ENCODE measurements around the gene CCBE1.
"Not testable (repeated sequence)": the region's sequence is repeated elsewhere in the genome, so short reads cannot be mapped to it uniquely, and the experiment has no call there.

The CCBE1 gene

DNA sequence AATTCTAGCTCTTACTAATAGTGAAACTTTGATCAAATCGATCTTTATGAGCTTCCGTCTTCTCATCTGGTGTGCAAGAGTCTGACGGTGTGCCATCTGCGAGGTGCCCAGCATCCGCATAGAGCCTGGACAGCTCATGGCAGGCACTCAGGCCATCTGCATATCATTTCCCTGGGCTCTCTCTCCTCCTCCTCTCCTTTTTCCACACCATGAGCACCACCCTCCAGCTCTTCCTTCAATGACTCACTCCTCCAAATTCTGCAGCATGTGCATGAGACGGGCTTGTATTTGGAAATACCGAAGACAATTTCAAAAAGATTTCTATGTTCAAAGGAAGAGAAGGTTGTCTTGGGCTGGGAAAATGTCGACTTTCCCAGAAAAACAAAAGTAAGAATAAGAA lies 161.1 kb downstream of the CCBE1 start:
- no peak overlapping the region for H3K4me3 ChIP-seq (ENCODE audit: low read length)
- TF ChIP-seq ZNF274 (IDR thresholded peaks at IDR 0.05; ENCODE audit: low read depth, low read length) = no peak

DNA sequence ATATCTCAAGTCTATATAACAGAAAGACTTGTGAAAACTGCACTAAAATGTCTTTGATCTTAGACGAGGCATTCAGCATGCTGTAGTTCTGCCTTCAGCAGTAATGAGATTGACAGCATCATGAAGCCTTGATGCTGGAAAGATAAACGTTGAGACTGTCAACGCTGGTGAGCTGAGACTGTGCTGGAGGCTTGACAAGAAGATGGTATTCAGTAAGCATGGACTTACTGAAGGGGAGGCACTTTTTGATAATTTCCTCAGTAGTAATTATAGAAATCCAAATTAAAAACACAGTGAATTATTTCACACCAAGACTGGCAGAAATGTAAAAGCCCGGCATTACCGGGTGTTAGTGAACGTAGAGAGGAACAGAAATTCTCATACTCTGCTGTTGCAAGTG lies 162.2 kb downstream of the CCBE1 start:
- TF ChIP-seq ZNF274 (IDR thresholded peaks at IDR 0.05; ENCODE audit: low read depth, low read length) = no peak
- no peak overlapping the region for H3K4me3 ChIP-seq (ENCODE audit: low read length)

DNA sequence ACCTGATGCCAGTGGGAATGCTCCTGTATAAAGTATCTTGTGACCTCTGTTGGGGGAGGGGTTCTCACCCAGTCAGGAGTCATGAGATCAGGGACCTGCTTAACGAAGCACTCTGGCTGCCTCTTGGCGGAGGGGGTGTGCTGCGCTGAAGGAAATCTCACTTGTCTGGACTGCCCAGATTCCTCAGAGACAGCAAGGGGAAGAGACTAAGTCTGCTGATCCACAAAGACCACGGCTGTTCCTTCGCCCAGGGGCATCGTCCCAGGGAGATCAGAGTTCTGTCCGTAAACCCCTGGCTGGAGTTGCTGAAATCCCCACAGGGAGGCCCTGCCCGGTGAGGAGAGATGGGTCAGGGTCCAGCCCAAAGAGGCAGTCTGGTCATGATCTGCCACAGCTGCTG lies 168.4 kb downstream of the CCBE1 start:
- TF ChIP-seq ZNF274 (IDR thresholded peaks at IDR 0.05; ENCODE audit: low read depth, low read length) = no peak

DNA sequence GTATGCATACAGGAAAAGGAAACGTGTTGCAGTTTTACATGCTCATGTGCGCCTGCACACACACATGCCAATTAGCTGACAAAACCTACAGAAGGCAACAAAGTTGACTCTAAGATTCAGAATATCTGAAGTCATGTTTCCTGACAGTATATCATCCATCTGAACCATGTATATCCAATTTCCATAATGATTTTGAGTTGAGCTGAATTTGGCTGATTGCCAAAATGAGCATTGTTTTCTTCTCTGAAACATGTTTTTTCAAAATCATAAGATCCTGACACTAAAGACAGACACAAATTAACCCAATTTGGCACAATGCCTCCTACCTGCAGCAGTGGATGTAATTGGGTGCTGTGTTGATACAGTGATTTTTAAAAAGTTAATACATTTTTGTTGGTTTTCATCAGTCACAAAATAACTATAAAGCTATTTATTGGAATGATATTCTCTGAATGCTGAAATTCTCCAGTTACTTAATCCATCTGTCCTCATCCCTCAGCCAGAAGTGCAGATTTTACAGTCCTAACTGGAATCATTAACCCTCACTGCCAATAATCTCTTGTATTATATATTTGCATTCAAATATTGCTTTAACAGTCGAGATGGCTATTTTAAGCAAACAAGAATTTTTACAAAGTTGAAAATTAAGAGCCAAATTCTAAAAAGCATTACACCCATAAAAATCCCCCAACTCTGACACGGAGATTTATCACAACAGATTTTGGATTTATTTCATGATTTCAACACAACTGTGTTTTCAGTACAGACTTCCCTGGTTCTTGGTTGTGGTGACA lies 176.5 kb downstream of the CCBE1 start:
- TF ChIP-seq ZNF274 (IDR thresholded peaks at IDR 0.05; ENCODE audit: low read depth, low read length) = no peak

More for the DNA sequence above, 168.4 kb downstream of the CCBE1 start:
- H3K4me3 ChIP-seq (ENCODE audit: low read length) = no peak overlapping the region

DNA sequence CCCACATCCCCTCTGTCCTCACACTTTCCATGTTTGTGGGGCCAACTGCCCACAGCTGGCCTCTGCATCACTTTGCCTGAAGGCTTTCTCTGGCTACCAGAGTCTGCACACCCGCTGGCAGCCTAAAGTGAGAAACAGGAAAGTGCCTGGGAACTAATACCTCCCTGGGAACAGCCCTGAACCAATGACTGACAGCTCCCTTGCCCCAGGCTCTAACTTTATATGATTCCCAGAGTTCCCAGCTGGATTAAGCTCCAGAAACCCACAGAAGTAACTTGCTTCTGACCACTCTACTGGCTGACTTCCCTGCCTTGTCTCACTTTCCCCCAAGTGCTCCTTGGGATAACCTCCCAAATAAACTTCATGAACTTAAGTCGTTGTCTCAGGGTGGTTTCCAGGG lies 178.5 kb downstream of the CCBE1 start:
- TF ChIP-seq ZNF274 (IDR thresholded peaks at IDR 0.05; ENCODE audit: low read depth, low read length) = no peak
- H3K4me3 ChIP-seq (ENCODE audit: low read length) = no peak overlapping the region

More for the DNA sequence above, 176.5 kb downstream of the CCBE1 start:
- H3K4me3 ChIP-seq (ENCODE audit: low read length) = no peak overlapping the region

DNA sequence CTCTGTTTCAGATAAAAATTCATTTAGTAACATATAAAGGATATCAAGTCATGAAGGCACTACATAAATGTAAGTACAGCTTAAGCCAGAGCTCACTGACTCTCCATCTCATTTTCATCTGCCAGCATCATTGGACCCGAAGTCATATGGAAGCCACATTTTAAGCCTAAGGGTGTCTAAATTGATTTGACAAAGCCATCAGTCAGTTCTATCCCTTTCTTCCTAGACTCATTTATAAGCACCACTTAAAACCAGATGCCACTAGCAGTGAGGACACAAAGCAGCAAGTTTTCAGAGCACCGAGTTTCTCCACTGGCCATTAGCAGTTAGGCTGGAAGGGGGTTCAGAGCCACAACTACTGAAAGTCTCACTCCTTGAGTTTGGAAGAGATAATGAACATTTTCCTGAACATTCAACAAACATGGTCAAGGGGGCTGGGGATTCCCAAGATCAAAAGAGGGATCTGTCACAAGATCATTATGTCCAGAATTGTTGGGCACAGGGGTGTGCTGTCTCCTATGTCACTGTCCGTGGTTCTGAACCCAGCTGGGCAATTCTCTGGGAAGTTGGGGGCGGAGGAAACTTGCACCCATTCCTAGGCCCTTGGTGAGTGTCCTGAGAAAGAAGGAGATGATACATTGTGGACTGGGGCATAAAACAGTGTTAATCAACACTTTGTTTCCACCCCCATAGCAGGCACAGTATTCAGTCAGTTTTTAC lies 179.6 kb downstream of the CCBE1 start:
- no peak for TF ChIP-seq ZNF274 (IDR thresholded peaks at IDR 0.05; ENCODE audit: low read depth, low read length)
- no peak overlapping the region for H3K4me3 ChIP-seq (ENCODE audit: low read length)

DNA sequence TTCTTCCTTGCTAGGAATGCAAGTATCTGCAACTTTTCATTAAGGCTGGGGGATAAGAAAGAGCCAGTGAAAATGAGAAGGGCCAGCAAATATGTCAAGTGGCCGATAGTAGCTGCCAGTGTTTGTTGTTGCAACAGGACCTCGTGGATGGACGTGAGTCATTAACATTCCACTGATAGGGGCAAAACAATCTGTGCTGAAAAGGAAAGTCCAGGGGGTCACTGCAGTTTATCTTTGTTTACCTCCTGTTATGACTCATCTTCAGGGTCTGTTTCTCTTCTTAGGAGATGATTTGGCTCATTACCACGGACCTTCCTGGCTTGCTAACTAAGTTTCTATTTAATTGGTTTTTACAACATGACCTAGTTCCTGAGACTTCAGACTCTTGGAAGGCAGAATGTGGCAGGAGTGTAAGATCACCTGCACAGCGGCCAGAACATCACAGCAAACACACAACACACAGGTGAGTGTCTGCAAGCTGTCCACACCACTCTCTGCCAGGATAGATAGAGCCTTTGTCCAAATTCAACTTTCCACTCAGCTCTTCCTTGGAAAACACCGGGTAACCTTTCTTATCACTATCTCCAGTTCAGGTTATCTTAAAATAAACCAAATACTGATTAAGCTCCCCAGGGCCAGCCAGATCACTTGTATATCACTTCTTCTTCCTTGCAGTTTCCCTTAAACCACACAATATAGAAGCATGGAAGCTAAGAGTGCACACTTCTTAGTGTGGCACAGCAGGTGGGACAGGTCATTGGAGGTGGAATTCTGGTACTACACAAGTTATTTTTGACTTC lies 180.7 kb downstream of the CCBE1 start:
- H3K4me3 ChIP-seq (ENCODE audit: low read length) = no peak overlapping the region
- TF ChIP-seq ZNF274 (IDR thresholded peaks at IDR 0.05; ENCODE audit: low read depth, low read length) = no peak

DNA sequence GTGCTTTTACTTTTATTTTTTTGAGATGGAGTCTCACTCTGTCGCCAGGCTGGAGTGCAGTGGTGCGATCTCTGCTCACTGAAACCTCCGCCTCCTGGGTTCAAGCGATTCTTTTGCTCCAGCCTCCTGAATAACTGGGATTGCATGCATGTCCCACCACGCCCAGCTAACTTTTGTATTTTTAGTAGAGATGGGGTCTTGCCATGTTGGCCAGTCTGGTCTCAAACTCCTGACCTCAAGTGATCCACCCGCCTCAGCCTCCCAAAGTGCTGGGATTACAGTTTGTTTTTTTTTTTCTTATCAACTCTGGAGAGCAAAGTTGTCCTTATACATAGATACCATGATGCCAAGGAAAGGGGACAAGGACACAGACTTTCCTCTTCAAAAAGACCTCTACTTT lies 181.3 kb downstream of the CCBE1 start:
- not testable (repeated sequence) for H3K4me3 ChIP-seq (ENCODE audit: low read length)

DNA sequence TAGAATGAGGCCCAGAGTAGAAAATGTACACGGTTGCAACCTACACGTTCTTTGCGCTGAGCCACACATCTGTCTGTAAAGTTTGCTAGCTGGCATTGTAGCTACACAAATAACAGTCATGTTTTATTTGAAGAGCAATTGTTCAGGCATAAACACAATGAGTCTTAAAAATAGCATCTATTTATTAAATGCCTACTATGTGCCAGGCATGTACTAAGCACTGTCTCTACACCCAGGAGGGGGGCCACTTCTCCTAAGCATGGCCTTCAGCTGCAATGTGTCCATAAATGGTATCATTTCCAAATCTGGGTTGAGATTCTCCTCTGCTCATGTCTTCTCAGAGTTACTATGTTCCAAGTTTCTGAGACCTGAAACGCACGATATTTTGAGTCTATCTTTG lies 182.1 kb downstream of the CCBE1 start:
- H3K4me3 ChIP-seq (ENCODE audit: low read length) = no peak overlapping the region
- TF ChIP-seq ZNF274 (IDR thresholded peaks at IDR 0.05; ENCODE audit: low read depth, low read length) = no peak

DNA sequence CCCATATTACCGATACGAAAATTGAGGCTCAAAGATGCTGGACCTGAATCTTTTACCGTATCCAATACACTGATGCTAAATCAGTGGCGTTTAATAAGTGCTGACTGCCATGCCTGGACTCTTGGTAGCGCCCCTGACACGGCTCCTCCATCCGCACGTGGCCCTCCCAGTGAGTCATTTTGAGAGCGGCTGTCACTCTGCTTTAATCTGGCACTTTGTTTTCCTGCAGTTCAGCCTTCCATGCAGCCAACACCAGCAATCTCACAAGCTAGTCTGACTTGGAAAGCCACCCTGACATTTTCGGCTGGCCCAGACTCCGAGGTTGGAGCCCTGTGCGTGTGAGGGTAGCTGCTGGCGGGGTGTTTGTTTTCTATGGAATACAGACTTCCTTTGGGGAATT lies 183.0 kb downstream of the CCBE1 start:
- no peak overlapping the region for H3K4me3 ChIP-seq (ENCODE audit: low read length)
- no peak for TF ChIP-seq ZNF274 (IDR thresholded peaks at IDR 0.05; ENCODE audit: low read depth, low read length)

DNA sequence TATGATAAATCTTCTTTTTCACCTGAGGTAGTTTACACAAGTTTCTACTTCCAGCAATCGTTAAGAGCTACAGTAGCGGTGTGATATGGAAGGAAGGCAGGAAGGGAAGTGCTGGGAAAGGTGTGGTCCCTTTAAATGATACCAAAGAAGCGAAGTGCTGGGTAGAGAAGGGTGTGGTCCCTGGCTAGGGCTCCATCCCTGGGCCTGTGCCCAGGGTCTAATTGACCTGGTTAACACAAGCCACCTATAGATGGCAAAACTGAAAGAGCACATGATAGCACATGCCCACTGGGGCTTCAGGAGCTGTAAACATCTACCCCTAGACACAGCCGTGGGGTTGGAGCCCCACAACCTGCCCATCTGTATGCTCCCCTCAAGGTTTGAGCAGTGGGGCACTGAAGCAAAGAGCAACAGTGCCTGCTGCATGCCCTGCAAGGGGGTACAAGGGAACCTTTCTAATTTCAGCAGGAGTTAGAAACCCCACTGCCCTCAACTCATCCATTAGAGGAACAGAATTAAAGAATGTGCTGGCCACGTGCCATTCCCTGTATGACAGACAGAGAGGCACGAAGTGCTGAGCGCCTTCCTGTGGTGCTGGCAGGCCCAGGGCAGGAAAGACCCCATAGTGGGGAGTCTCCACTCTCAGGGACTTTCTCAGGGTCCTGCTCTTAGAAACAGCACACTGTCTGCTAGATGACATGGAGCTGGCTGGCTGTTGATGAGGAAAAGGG lies 185.0 kb downstream of the CCBE1 start:
- no peak overlapping the region for H3K4me3 ChIP-seq (ENCODE audit: low read length)
- TF ChIP-seq ZNF274 (IDR thresholded peaks at IDR 0.05; ENCODE audit: low read depth, low read length) = no peak

DNA sequence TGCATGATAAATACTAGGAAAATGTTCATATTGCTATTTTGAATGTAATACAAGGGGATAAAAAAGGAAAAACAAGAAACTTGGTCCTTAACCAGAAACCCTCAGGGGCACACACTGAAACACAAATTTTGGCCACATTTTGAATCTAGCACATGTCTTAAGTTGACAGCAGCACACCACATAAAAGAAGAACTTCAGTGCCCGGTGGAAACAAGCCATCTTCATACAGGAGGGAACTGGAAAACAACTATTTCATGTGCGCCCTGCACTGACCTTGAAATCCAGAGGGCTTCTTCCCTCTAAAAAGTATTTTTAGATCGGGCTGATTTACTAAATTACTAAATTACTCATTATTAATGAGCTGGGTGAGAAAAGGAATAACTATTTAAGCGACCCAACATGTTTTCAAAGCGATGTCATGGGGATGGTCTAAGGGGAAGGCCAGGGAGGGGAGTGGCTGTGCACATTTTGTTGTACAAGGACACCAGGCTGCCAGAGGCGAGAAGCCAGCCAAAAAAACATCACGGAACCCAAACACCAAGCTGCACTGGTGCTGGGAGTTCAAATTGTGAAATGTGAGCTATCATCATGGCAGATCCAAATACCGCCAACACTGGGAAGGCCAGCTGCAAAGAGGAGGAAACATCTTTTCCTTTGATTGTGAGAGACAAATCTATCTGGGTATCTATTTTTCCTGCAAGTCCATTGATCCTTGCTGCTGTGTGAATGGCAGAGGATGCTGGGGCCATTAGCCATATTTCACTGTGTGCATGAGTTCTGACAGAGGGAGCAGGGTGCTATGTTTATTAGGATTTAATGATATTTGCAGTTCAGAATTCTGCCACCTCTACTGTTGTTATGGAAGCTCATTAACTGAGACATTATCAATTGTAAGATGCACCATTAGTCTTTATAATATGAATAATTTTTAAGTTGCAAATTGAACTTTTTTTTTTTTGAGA lies 187.5 kb downstream of the CCBE1 start:
- H3K4me3 ChIP-seq (ENCODE audit: low read length) = no peak overlapping the region
- no peak for TF ChIP-seq ZNF274 (IDR thresholded peaks at IDR 0.05; ENCODE audit: low read depth, low read length)

DNA sequence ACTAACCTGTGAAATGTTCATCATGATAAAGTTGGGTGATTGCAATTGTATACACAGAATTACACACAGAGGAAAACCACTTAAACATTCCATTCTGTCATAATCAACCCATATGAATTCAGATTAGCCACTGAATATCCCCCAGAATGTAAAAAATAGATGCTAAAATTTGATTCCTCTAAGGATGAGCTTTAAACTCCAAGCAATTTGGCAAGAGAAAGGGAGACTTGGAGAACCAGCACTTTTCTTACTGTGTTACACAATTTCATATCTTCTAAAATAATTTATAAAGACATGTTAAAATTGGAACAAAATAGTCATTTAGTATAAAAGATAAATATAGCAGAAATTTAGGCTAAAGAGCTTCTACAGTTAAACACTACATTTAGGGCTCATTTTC lies 191.9 kb downstream of the CCBE1 start:
- TF ChIP-seq ZNF274 (IDR thresholded peaks at IDR 0.05; ENCODE audit: low read depth, low read length) = no peak
- no peak overlapping the region for H3K4me3 ChIP-seq (ENCODE audit: low read length)

All from GM08714 (cell line).